Gastrocnemius medialis (tissue), 4 donors: ENCODE data around the gene EFNA1. TPM values are rescaled to one million over a fixed set of nuclear protein-coding genes. Genes with fewer than 3 reads are reported as not detected.

ENCODE experiments used
- ATAC-seq, 2 donors: fragments of 150-250 bp; one replicate each; pipeline ENCODE4 v1.9.1; 2016
- DNase-seq, 2 donors: peaks; one replicate each; pipeline ENCODE4 v3.0.0-alpha.2; 2019
- H3K27ac ChIP-seq, 4 donors: fragments of 200-600 bp; sonication (generic); 1 replicate in 1 of 4; 2 replicates in 3 of 4; pipeline ENCODE4 v1.5.1; 2016 to 2018; ENCODE audit warnings: mild to moderate bottlenecking in 2 of 4, moderate library complexity in 1 of 4
- H3K27me3 ChIP-seq, 3 donors: fragments of 200-600 bp; sonication (generic) in 2 of 3; 1 replicate in 1 of 3; 2 replicates in 2 of 3; pipeline versions ENCODE4 v1.5.1 to v1.6.0; 2016 to 2019; ENCODE audit warnings: mild to moderate bottlenecking in 1 of 3, moderate library complexity in 1 of 3
- H3K36me3 ChIP-seq, 2 donors: fragments of 200-600 bp; sonication (generic) in 1 of 2; one replicate each; pipeline ENCODE4 v1.5.1; 2017 to 2018
- H3K4me1 ChIP-seq, 2 donors: fragments of 200-600 bp; sonication (generic) in 1 of 2; one replicate each; pipeline ENCODE4 v1.5.1; 2016 to 2017; ENCODE audit warnings: mild to moderate bottlenecking in 2 of 2
- H3K4me3 ChIP-seq, 4 donors: fragments of 200-600 bp; sonication (generic) in 3 of 4; 1 replicate in 1 of 4; 2 replicates in 3 of 4; pipeline ENCODE4 v1.5.1; 2016 to 2019; ENCODE audit warnings: mild to moderate bottlenecking in 2 of 4
- H3K9me3 ChIP-seq, 3 donors: fragments of 200-600 bp; sonication (generic) in 2 of 3; 1 replicate in 1 of 3; 2 replicates in 2 of 3; pipeline ENCODE4 v1.5.1; 2016 to 2019
- POLR2A ChIP-seq, 2 donors: fragments of 450-650 bp; IDR thresholded peaks; one replicate each; pipeline ENCODE4 v1.6.1; 2017; ENCODE audit warnings: antibody characterized with exemption in 2 of 2, mild to moderate bottlenecking in 2 of 2, moderate library complexity in 2 of 2
- in situ Hi-C, 4 donors: fragments of 200-750 bp; cut with MboI; loops; one replicate each; pipeline versions ENCODE4 v1.15.0 to v1.8.0; 2017; ENCODE audit warnings: low sequenced_read_pairs in 4 of 4
- intact Hi-C: fragments of 100-400 bp; cut with DNase I; formaldehyde crosslinking; loops from one replicate; pipeline ENCODE4 v1.15.1; 2023; ENCODE audit warnings: low total_unique reads
- total RNA-seq, 4 donors: library from RNA; depleted of rRNA; stranded (reverse); fragments of >200 nt; gene quantifications; one replicate each; pipeline versions ENCODE4 v1.1.0 to v1.2.3, GENCODE V29; 2016
- TF ChIP-seq, protein P1 (sequence below), 5 experiments: fragments of 450-650 bp in 3 of 5; fragments of 200-600 bp in 2 of 5; sonication (generic) in 2 of 5; IDR thresholded peaks in 4 of 5; conservative IDR thresholded peaks in 1 of 5; 1 replicate in 4 of 5; 2 replicates in 1 of 5; pipeline ENCODE4 v1.5.1; 2016 to 2019; ENCODE audit warnings: antibody characterized with exemption in 5 of 5, mild to moderate bottlenecking in 3 of 5, moderate library complexity in 3 of 5

EFNA1 gene
- total RNA-seq, 4 donors from 2014 or later = 12.6 to 35.1 (median 14.4) TPM

- intact Hi-C loops (no loop called here), in situ Hi-C loops (no loop called here)
- Histone ChIP-seq H3K4me3 (peak overlapping the region in 1 of 4 donors; percentile 6), H3K4me1 (peaks cover 7 to 13% of the 10 kb centered on the region in 2 donors), H3K9me3 (no peaks in the 10 kb centered on the region), H3K27ac (peak overlapping the region in 3 of 4 donors; percentile 3 to 48 (median 39)), H3K27me3 (no peaks in the 10 kb centered on the region), H3K36me3 (no peaks in the 10 kb centered on the region)
- DNase-seq (no peak), ATAC-seq (peak in 1 of 2 donors; percentile 35)
- TF ChIP-seq POLR2A (IDR thresholded peaks at IDR 0.05) = no peak
- TF ChIP-seq, protein P1, sequence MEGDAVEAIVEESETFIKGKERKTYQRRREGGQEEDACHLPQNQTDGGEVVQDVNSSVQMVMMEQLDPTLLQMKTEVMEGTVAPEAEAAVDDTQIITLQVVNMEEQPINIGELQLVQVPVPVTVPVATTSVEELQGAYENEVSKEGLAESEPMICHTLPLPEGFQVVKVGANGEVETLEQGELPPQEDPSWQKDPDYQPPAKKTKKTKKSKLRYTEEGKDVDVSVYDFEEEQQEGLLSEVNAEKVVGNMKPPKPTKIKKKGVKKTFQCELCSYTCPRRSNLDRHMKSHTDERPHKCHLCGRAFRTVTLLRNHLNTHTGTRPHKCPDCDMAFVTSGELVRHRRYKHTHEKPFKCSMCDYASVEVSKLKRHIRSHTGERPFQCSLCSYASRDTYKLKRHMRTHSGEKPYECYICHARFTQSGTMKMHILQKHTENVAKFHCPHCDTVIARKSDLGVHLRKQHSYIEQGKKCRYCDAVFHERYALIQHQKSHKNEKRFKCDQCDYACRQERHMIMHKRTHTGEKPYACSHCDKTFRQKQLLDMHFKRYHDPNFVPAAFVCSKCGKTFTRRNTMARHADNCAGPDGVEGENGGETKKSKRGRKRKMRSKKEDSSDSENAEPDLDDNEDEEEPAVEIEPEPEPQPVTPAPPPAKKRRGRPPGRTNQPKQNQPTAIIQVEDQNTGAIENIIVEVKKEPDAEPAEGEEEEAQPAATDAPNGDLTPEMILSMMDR (IDR thresholded peaks at IDR 0.05 in 4 of 5, conservative IDR thresholded peaks at IDR 0.05 in 1 of 5) = no peak
Observed at GRCh38 chr1:155104605-155105534, 22.8 kb upstream of the EFNA1 start.

DNA sequence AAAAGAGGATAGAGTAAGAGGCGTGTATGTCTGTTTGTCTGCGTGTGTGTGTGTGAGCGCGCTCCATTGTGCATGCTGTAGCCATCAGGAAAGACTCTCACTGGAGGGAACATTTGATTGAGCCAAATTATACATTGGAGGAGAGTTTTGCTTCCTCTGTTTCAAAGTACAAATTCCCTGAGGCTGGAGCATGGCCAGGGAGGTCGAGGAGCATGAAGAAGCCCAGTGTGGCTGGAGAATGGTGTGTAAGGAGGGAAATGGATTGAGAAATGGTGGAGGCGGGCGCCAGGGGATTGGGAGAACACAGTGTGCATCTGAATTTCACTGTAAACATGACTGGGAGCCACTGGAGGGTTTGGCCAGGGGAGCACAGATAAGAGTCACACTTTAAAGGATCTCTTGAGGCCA is 22.1 kb upstream of the EFNA1 start:
- peak in 1 of 2 donors; percentile 21 for DNase-seq
- peak overlapping the region in 2 of 4 donors; percentile 39 to 46 for H3K27ac ChIP-seq
- no peaks in the 10 kb centered on the region for H3K27me3 ChIP-seq
- peak; percentile 39 to 53 for ATAC-seq
- no peaks in the 10 kb centered on the region for H3K36me3 ChIP-seq
- peaks cover 7 to 13% of the 10 kb centered on the region in 2 donors for H3K4me1 ChIP-seq
- intact Hi-C loops = no loop called here
- peak overlapping the region in 1 of 4 donors; percentile 6 for H3K4me3 ChIP-seq
- in situ Hi-C loops = no loop called here
- TF ChIP-seq, protein P1 (IDR thresholded peaks at IDR 0.05 in 4 of 5, conservative IDR thresholded peaks at IDR 0.05 in 1 of 5) = no peak
- TF ChIP-seq POLR2A (IDR thresholded peaks at IDR 0.05) = no peak
- H3K9me3 ChIP-seq = no peaks in the 10 kb centered on the region

- H3K36me3 ChIP-seq = no peaks in the 10 kb centered on the region
- ATAC-seq (no peak), DNase-seq (no peak)
- no peaks in the 10 kb centered on the region for H3K9me3 ChIP-seq
- TF ChIP-seq, protein P1 (IDR thresholded peaks at IDR 0.05 in 4 of 5, conservative IDR thresholded peaks at IDR 0.05 in 1 of 5) = no peak
- TF ChIP-seq POLR2A (IDR thresholded peaks at IDR 0.05) = no peak
- H3K27ac ChIP-seq = no peak overlapping the region
- peaks cover 7 to 13% of the 10 kb centered on the region in 2 donors for H3K4me1 ChIP-seq
- in situ Hi-C loops (no loop called here), intact Hi-C loops (no loop called here)
- H3K27me3 ChIP-seq = no peaks in the 10 kb centered on the region
- no peak overlapping the region for H3K4me3 ChIP-seq
Observed at GRCh38 chr1:155106862-155107261, 20.8 kb upstream of the EFNA1 start.

DNA sequence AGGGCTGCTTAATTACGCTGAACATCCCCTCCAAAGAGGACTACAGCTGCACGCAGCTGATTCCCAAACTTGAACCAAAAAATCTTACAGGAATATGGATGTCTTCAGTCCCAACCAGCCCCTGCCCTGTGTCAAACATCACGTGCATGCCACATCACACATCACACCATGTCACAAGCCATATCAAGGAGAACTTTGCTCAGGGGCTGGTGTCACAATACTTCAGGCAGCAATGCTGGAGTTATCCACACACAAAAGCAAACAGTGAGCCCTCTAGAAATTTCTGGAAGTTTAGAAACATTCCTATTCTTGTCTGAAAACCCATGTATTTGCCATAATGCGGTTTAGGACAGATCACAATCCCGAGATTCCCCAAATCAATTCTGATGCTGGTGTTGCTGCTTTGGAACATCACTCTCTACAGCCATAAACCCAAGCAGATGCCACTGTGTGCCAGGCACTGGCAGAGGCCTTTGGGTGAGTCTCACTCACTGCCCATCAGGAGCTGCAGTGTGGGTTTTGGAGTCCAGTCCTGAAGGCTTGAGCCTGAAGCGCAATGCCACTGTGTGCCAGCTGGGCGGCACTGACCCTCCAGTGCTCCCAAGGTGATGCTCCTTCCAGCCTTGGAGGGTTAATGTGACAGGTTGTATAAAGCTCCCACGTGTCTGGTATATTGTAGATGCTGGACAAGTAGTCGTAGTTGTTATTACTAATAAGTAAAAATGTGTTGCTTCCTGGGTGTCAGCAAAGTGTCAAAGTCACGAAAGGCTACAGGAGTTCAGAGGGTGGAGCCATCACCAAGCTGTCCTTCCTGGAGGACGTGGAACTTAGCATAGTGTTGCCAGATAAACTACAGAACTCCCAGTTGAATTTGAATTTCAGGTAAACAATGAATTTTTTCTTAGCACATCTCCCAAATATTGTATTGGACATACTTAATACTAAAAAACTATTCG is 20.1 kb upstream of the EFNA1 start:
- peaks cover 7 to 13% of the 10 kb centered on the region in 2 donors for H3K4me1 ChIP-seq
- TF ChIP-seq POLR2A (IDR thresholded peaks at IDR 0.05) = no peak
- TF ChIP-seq, protein P1 (IDR thresholded peaks at IDR 0.05 in 4 of 5, conservative IDR thresholded peaks at IDR 0.05 in 1 of 5) = no peak
- DNase-seq = no peak
- no peaks in the 10 kb centered on the region for H3K36me3 ChIP-seq
- no peaks in the 10 kb centered on the region for H3K9me3 ChIP-seq
- no peak for ATAC-seq
- no peaks in the 10 kb centered on the region for H3K27me3 ChIP-seq
- no peak overlapping the region for H3K27ac ChIP-seq
- intact Hi-C loops = no loop called here
- in situ Hi-C loops = no loop called here
- H3K4me3 ChIP-seq = no peak overlapping the region
